HG03060 (cell line): ENCODE results near the gene CLASRP.

Experiments
- ATAC-seq: cut with Tn5 transposase; IDR thresholded peaks from one replicate; pipeline ENCODE4 v1.9.1; 2021; ENCODE audit warnings: low read depth, moderate number of reproducible peaks; ENCODE audit not compliant: unreplicated experiment

Gene CLASRP

GRCh38 chr19:45020071-45020470, 18.8 kb upstream of the CLASRP start:
- ATAC-seq, result no peak

GRCh38 chr19:45021971-45022370, 16.9 kb upstream of the CLASRP start:
- ATAC-seq, result no peak

GRCh38 chr19:45023048-45023447, 15.8 kb upstream of the CLASRP start:
- ATAC-seq, result no peak

- no peak for ATAC-seq
Measured at GRCh38 chr19:45025264-45025663, 13.6 kb upstream of the CLASRP start.

- no peak for ATAC-seq
Measured at GRCh38 chr19:45027371-45027770, 11.5 kb upstream of the CLASRP start.

GRCh38 chr19:45030825-45031224, 8.0 kb upstream of the CLASRP start:
- ATAC-seq, result no peak

- ATAC-seq, result no peak
Measured at GRCh38 chr19:45032421-45032820, 6.4 kb upstream of the CLASRP start.

- no peak for ATAC-seq
Measured at GRCh38 chr19:45035755-45036154, 3.1 kb upstream of the CLASRP start.

- no peak for ATAC-seq
Measured at GRCh38 chr19:45037393-45038169, 1.3 kb upstream of the CLASRP start.

GRCh38 chr19:45040059-45040771, 1.4 kb downstream of the CLASRP start:
- ATAC-seq, result no peak

- no peak for ATAC-seq
Measured at GRCh38 chr19:45041125-45041524, 2.3 kb downstream of the CLASRP start.

GRCh38 chr19:45045671-45046353, 7.0 kb downstream of the CLASRP start:
- no peak for ATAC-seq

GRCh38 chr19:45046355-45046754, 7.5 kb downstream of the CLASRP start:
- ATAC-seq, result no peak

- no peak for ATAC-seq
Measured at GRCh38 chr19:45047188-45047797, 8.4 kb downstream of the CLASRP start.

GRCh38 chr19:45049073-45049736, 10.4 kb downstream of the CLASRP start:
- ATAC-seq, result no peak

- ATAC-seq, result no peak
Measured at GRCh38 chr19:45050036-45050435, 11.2 kb downstream of the CLASRP start.

GRCh38 chr19:45051929-45052579, 13.2 kb downstream of the CLASRP start:
- no peak for ATAC-seq

- ATAC-seq, result no peak
Measured at GRCh38 chr19:45056831-45057230, 18.0 kb downstream of the CLASRP start.

- ATAC-seq, result no peak
Measured at GRCh38 chr19:45057444-45057843, 18.6 kb downstream of the CLASRP start.

- no peak for ATAC-seq
Measured at GRCh38 chr19:45058622-45059159, 19.8 kb downstream of the CLASRP start.
